ENCODE results near the gene SLC25A36. TPM values are rescaled to one million over a fixed set of nuclear protein-coding genes. Genes with fewer than 3 reads are reported as not detected.
A peak's percentile ranks its signal among the peaks of the same experiment; 100 is the strongest.
"Not testable (repeated sequence)": the region's sequence is repeated elsewhere in the genome, so short reads cannot be mapped to it uniquely, and the experiment has no call there.

Gene SLC25A36
- total and polyA plus RNA-seq, 11 donors: 36.0 to 78.0 (median 56.6) TPM

GRCh38 chr3:140950144-140950543 is 8.5 kb downstream of the SLC25A36 start:
- Histone ChIP-seq H3K27me3 (no peaks in the 10 kb centered on the region), H3K27ac (no peak overlapping the region), H3K4me1 (peaks cover 0 to 86% (median 40%) of the 10 kb centered on the region in 12 donors), H3K9me3 (no peaks in the 10 kb centered on the region), H3K36me3 (no peaks in the 10 kb centered on the region), H3K4me3 (no peak overlapping the region)
- TF ChIP-seq CTCF (IDR thresholded peaks at IDR 0.05) (no peak), POLR2A (IDR thresholded peaks at IDR 0.05) (no peak)
- 89 to 98% (median 96%) methylated on average over 1 of the region's 1 CpG for WGBS, 4 donors
- ATAC-seq (no peak), DNase-seq (no peak)
- intact Hi-C loops (cut with DNase I): loop anchor here in 1 of 10 donors (10.0 kb wide), 1 partner anchor 45 kb away; no protein-coding TSS in a partner anchor

DNA sequence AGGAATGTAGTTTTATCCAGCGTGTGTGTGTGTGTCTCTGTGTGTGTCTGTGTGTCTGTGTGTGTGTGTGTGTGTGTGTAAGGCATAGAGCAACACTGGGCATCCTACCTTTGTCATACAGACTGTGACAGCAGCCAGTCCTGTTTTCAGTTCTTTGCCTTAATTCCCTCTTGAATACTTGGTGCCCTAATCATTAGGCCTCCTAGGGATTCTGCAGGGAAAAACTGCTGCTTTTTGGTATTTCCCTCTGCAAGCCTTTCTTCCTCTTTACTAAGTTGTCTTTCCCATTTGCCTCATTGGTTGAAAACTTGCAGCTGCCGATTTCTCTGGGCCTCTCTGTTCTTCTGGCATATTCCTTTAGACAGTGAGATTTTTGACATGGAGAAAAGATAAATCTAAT is 9.2 kb downstream of the SLC25A36 start:
- Histone ChIP-seq H3K27me3 (no peaks in the 10 kb centered on the region), H3K9me3 (no peaks in the 10 kb centered on the region), H3K36me3 (no peaks in the 10 kb centered on the region), H3K27ac (no peak overlapping the region), H3K4me3 (no peak overlapping the region), H3K4me1 (peaks cover 0 to 87% (median 35%) of the 10 kb centered on the region in 12 donors)
- 62 to 65% (median 64%) methylated on average over 2 of the region's 2 CpGs for WGBS, 4 donors
- intact Hi-C loops (cut with DNase I): loop anchor here in 1 of 10 donors (10.0 kb wide), 1 partner anchor 46 kb away; no protein-coding TSS in a partner anchor
- ATAC-seq (no peak), DNase-seq (no peak)
- TF ChIP-seq CTCF (IDR thresholded peaks at IDR 0.05) (no peak), POLR2A (IDR thresholded peaks at IDR 0.05) (no peak)

- H3K4me3 ChIP-seq, H3K36me3 ChIP-seq, H3K9me3 ChIP-seq, H3K27me3 ChIP-seq, H3K27ac ChIP-seq, DNase-seq, ATAC-seq: not testable (repeated sequence)
- 79 to 91% (median 84%) methylated on average over 5 of the region's 5 CpGs for WGBS, 4 donors
- H3K4me1 ChIP-seq: peaks cover under 1 to 87% (median 32%) of the 10 kb centered on the region in 12 donors
- intact Hi-C loops (cut with DNase I): loop anchor here in 1 of 10 donors (10.0 kb wide), 1 partner anchor 47 kb away; no protein-coding TSS in a partner anchor
These were observed 10.1 kb downstream of the SLC25A36 start for GRCh38 chr3:140951750-140952149.

GRCh38 chr3:140953028-140953960 is 11.7 kb downstream of the SLC25A36 start:
- no peak overlapping the region for H3K4me3 ChIP-seq
- TF ChIP-seq CTCF (IDR thresholded peaks at IDR 0.05) (no peak), POLR2A (IDR thresholded peaks at IDR 0.05) (no peak)
- peaks cover 3 to 85% (median 36%) of the 10 kb centered on the region in 12 donors for H3K4me1 ChIP-seq
- intact Hi-C loops (cut with DNase I): loop anchor here in 1 of 10 donors (10.0 kb wide), 1 partner anchor 48 kb away; no protein-coding TSS in a partner anchor
- 73 to 85% (median 81%) methylated on average over 5 of the region's 5 CpGs for WGBS, 4 donors
- no peaks in the 10 kb centered on the region for H3K9me3 ChIP-seq
- peaks cover 0 to 17% (median 7%) of the 10 kb centered on the region in 9 donors for H3K36me3 ChIP-seq
- ATAC-seq: no peak
- DNase-seq: no peak
- H3K27ac ChIP-seq: peak overlapping the region in 1 of 12 donors; percentile 19
- H3K27me3 ChIP-seq: no peaks in the 10 kb centered on the region
